Suprapubic skin (tissue), 4 donors: ENCODE measurements around the gene GPATCH3. TPM values are rescaled to one million over a fixed set of nuclear protein-coding genes. Genes with fewer than 3 reads are reported as not detected.

Experiments used
- DNase-seq, 2 donors: peaks; one replicate each; pipeline ENCODE4 v3.0.0-alpha.2; 2019; ENCODE audit warnings: low spot score in 2 of 2
- H3K27ac ChIP-seq: fragments of 200-600 bp; sonication (generic); one replicate; pipeline ENCODE4 v1.5.1; 2019
- H3K27me3 ChIP-seq: fragments of 200-600 bp; sonication (generic); one replicate; pipeline ENCODE4 v1.5.1; 2019
- H3K36me3 ChIP-seq: fragments of 200-600 bp; sonication (generic); one replicate; pipeline ENCODE4 v1.5.1; 2019
- H3K4me1 ChIP-seq: fragments of 200-600 bp; sonication (generic); one replicate; pipeline ENCODE4 v1.5.1; 2019
- H3K4me3 ChIP-seq: fragments of 200-600 bp; sonication (generic); one replicate; pipeline ENCODE4 v1.5.1; 2019; ENCODE audit warnings: mild to moderate bottlenecking
- H3K9me3 ChIP-seq: fragments of 200-600 bp; sonication (generic); one replicate; pipeline ENCODE4 v1.5.1; 2019
- CTCF ChIP-seq, 2 donors: fragments of 200-600 bp in 1 of 2; fragments of 450-650 bp in 1 of 2; sonication (generic) in 1 of 2; IDR thresholded peaks; one replicate each; pipeline ENCODE4 v1.5.1; 2016 to 2019; ENCODE audit warnings: antibody characterized with exemption in 2 of 2, mild to moderate bottlenecking in 1 of 2, moderate library complexity in 1 of 2
- EP300 ChIP-seq: sonication (generic); formaldehyde crosslinking; IDR thresholded peaks from one replicate; pipeline ENCODE4 v1.6.1; 2017; ENCODE audit warnings: antibody characterized with exemption
- POLR2A ChIP-seq, 2 donors: fragments of 450-650 bp; IDR thresholded peaks; one replicate each; pipeline ENCODE4 v1.6.1; 2017; ENCODE audit warnings: antibody characterized with exemption in 2 of 2, mild to moderate bottlenecking in 2 of 2, moderate library complexity in 2 of 2
- POLR2AphosphoS5 ChIP-seq, 3 donors: sonication (generic); formaldehyde crosslinking; IDR thresholded peaks; one replicate each; pipeline ENCODE4 v1.6.1; 2017; ENCODE audit warnings: antibody characterized with exemption in 3 of 3
- WGBS: methylation state at CpG from one replicate; pipeline ENCODE4 v1.1.5; 2018; 5-methylcytosine and 5-hydroxymethylcytosine counted together
- total RNA-seq, 4 donors: library from RNA; depleted of rRNA; stranded (reverse); fragments of >200 nt; gene quantifications; one replicate each; pipeline ENCODE4 v1.1.0, GENCODE V29; 2016

GPATCH3 gene
- total RNA-seq, 4 donors from 2014 or later, result 14.1 to 20.5 (median 15.8) TPM

- no peak overlapping the region for H3K4me3 ChIP-seq
- H3K4me1 ChIP-seq, result peaks cover 84% of the 10 kb centered on the region
- H3K36me3 ChIP-seq, result peaks cover 10% of the 10 kb centered on the region
- no peaks in the 10 kb centered on the region for H3K9me3 ChIP-seq
- DNase-seq, result no peak
- TF ChIP-seq POLR2AphosphoS5 (IDR thresholded peaks at IDR 0.05) (no peak), CTCF (IDR thresholded peaks at IDR 0.05) (no peak), EP300 (no peak), POLR2A (IDR thresholded peaks at IDR 0.05) (no peak)
- no peaks in the 10 kb centered on the region for H3K27me3 ChIP-seq
- 62% methylated on average over 18 of the region's 21 CpGs for WGBS
- peak overlapping the region; percentile 83 for H3K27ac ChIP-seq
Measured at GRCh38 chr1:26856604-26857469, 43.4 kb downstream of the GPATCH3 start.

GRCh38 chr1:26856181-26856580 lies 44.1 kb downstream of the GPATCH3 start:
- Histone ChIP-seq H3K27ac (peak overlapping the region; percentile 83), H3K4me3 (no peak overlapping the region), H3K4me1 (peaks cover 77% of the 10 kb centered on the region), H3K9me3 (no peaks in the 10 kb centered on the region), H3K27me3 (no peaks in the 10 kb centered on the region), H3K36me3 (peaks cover 17% of the 10 kb centered on the region)
- DNase-seq, result no peak
- WGBS, result 70% methylated on average over 11 of the region's 11 CpGs
- TF ChIP-seq POLR2AphosphoS5 (IDR thresholded peaks at IDR 0.05) (no peak), CTCF (IDR thresholded peaks at IDR 0.05) (no peak), POLR2A (IDR thresholded peaks at IDR 0.05) (no peak), EP300 (no peak)

- no peaks in the 10 kb centered on the region for H3K27me3 ChIP-seq
- 90% methylated on average over 4 of the region's 4 CpGs for WGBS
- H3K9me3 ChIP-seq, result no peaks in the 10 kb centered on the region
- H3K27ac ChIP-seq, result peak overlapping the region; percentile 83
- no peak for TF ChIP-seq POLR2AphosphoS5 (IDR thresholded peaks at IDR 0.05)
- TF ChIP-seq POLR2A (IDR thresholded peaks at IDR 0.05), result no peak
- TF ChIP-seq CTCF (IDR thresholded peaks at IDR 0.05), result no peak
- TF ChIP-seq EP300, result no peak
- H3K36me3 ChIP-seq, result peaks cover 22% of the 10 kb centered on the region
- no peak overlapping the region for H3K4me3 ChIP-seq
- H3K4me1 ChIP-seq, result peaks cover 72% of the 10 kb centered on the region
- DNase-seq, result no peak
Measured at GRCh38 chr1:26855636-26856035, 44.6 kb downstream of the GPATCH3 start.

GRCh38 chr1:26854906-26855305 lies 45.4 kb downstream of the GPATCH3 start:
- Histone ChIP-seq H3K9me3 (no peaks in the 10 kb centered on the region), H3K4me3 (no peak overlapping the region), H3K27me3 (no peaks in the 10 kb centered on the region), H3K27ac (peak overlapping the region; percentile 83), H3K36me3 (peaks cover 30% of the 10 kb centered on the region), H3K4me1 (peaks cover 72% of the 10 kb centered on the region)
- no peak for TF ChIP-seq POLR2AphosphoS5 (IDR thresholded peaks at IDR 0.05)
- TF ChIP-seq EP300, result no peak
- no peak for TF ChIP-seq CTCF (IDR thresholded peaks at IDR 0.05)
- TF ChIP-seq POLR2A (IDR thresholded peaks at IDR 0.05), result no peak
- DNase-seq, result no peak
- WGBS, result 60% methylated on average over 2 of the region's 5 CpGs

GRCh38 chr1:26853600-26853999 lies 46.7 kb downstream of the GPATCH3 start:
- Histone ChIP-seq H3K36me3 (peaks cover 43% of the 10 kb centered on the region), H3K4me3 (no peak overlapping the region), H3K27me3 (no peaks in the 10 kb centered on the region), H3K9me3 (no peaks in the 10 kb centered on the region), H3K27ac (peak overlapping the region; percentile 83), H3K4me1 (peaks cover 77% of the 10 kb centered on the region)
- no peak for DNase-seq
- TF ChIP-seq CTCF (IDR thresholded peaks at IDR 0.05) (no peak), EP300 (no peak), POLR2AphosphoS5 (IDR thresholded peaks at IDR 0.05) (no peak), POLR2A (IDR thresholded peaks at IDR 0.05) (no peak)
- 82% methylated on average over 9 of the region's 10 CpGs for WGBS
